CD4-positive, alpha-beta T cell treated with Interleukin-4 for 1 hour (primary cell): ENCODE measurements around the gene ATP23.

Source experiments
- DNase-seq, 2 donors: peaks; one replicate each; pipeline ENCODE4 v3.0.0-alpha.2; 2020 to 2022

The ATP23 gene

DNA sequence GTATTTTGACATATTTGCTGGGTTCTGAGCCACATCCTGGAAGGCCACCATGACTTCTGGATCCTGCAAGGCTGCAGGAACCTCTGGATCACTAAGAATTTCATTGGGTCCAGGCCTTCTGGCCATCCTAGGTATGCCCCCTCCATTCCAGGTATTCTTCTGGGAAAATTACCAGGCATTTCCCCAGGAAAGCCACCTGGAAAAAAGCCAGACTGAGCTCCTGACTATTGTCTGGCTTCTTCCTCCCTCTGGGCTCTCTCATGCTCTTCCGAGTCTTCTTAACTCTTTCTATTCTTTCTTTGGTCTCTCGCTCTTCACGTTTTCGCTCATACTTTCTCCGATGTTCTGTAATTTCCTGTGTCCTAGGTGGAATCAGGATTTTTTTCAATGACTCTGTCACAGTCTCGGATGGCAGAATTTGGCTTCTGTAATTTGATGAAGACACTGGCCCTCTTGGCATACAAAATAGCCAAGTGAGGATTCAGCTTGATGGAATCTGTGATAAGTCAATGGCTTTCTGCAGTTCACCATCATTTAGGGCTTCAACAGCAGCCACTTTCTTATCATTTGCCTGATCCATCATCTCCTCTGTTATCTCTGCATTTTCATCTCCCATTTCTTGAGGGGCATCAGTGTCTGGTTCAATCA lies 42.6 kb downstream of the ATP23 start:
- DNase-seq, result no peak

DNA sequence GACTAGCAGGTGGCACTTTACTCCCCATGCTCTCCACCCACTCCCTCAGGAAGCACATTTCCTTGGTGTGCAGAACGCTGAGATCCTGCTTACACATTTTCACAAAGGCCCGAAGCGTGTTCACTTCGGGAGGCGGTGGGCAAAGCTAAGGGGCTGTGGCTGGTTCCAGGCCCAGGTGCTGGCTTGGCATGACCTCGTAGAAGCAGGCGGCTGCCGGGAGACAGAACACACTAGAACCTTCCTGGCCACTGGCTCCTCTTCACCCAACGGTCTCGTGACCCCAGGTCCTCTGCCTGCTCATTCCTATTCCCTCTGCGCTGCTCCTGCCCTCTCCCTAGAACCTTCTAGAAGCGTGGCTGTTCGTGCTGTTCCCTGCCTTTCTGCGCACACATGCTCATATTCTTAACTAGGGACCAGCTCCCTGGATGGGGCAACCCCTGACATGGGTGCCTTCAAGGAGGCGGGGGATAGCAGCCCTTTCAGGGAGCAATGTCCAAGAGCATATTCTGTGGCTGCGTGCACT lies 43.3 kb downstream of the ATP23 start:
- DNase-seq, result no peak

DNA sequence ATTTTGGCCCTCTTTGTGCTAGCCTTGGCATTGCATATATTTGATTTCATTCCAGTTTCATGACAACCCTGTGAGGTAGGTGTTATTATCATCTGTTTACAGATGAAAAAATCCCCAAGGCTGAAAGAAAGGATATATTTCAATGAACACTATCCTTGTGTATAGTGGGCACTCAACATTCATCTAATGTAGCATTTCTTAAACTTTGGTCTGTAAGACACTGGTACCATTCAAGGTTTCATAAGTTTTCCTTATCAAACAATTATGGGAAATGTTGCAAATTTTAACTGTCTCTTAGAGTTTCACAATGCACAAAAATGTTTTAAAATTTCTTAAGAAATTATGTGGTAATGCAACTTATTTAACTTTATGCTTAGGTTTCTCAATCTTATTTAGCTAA lies 44.3 kb downstream of the ATP23 start:
- DNase-seq, result no peak

DNA sequence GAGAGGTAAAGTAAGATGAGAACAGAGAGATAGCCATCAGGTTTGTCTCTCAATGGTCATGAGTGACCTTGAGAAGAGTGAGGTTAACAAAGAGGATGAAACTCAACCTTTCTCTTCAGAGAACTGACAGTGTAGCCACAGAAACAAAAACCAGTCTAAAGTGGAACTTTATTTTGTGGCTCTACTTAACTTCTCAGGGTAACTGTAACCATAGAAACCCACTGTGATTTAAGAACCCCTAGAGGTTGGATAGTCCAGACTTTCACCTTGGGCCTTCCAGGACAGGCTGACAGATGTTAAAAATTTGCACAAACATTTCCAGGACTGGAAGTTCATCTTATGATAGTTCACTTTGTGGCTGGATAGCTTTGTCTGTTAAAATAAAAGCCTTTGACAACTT lies 48.5 kb downstream of the ATP23 start:
- no peak for DNase-seq

DNA sequence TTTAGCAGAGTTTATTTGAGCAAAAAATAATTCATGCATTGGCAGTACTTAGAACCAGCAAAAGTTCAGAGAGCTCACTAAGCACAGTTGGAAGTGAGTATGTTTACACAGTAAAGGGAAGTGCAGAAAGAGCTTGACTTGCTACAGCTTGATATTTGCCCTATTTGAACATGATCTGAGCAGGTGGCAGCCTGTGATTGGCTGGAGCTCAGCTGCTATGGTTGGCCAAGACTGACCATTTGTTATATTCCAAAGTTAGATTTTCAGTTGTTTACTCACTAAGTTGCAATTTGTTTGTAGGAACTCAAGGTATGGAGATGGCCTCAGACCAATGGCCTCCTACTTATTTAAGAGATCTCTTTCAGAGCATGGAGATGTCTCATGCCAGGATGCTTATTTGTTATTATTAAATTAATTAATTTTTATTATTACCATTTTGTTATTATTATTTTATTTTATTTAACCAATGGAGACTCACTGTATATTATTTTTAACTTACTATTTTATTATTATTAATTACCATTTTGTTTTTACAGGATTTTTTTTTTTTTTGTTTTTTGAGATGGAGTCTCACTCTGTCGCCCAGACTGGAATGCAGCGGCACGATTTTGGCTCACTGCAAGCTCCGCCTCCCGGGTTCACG lies 49.0 kb downstream of the ATP23 start:
- no peak for DNase-seq

DNA sequence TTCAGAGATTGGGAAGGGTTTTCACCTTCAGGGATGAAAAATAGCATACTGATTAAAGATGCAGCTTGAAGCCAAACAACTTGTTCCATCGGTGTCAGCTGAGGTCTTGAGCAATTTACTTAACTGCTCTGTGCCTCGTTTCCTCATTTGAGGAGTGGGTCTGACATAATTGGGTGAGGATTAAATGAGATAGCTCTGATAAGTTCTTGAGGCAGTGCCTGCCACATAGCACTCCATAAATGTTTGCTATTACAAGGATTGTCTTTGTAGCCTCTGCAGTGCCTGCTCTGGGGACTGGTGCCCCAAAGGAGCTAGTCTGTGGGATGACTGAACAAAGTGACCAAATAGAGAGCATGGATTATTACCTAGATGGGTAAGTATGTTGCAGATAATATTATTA lies 50.6 kb downstream of the ATP23 start:
- DNase-seq, result no peak

DNA sequence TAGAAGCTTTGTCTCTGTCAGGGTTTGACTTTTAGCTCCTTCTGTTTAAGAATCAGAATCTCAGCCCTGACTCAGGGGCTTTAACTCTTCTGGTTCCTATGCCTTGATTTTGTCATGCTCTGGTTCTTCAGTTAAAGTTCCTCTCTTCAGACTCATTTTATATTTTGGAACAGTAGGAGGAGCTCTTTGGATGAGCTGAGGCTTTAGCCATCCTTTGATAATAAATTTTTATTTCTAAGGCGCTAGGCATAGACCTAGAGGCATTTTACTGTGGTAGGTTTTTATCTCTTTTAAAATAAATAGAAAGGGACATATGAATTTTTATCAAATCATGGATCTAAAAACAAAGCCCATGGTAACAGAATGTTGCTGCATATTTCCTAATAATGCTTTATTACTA lies 51.7 kb downstream of the ATP23 start:
- no peak for DNase-seq

DNA sequence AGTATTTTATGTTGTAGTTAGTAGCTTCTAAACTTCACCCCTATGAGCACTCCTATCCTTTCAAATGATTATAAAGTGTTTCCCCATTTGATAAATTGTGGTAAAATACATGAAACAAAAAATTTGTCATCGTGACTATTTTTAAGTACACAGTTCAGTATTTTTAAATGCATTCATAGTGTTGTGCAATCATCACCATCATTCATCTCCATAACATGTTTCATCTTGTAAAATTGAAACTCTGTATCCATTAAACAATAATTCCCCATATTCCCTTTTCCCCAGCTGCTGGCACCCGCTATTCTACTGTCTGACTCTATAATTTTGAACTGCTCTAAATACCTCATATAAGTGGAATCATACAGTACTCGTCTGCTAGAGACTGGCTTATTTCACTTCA lies 52.5 kb downstream of the ATP23 start:
- no peak for DNase-seq

DNA sequence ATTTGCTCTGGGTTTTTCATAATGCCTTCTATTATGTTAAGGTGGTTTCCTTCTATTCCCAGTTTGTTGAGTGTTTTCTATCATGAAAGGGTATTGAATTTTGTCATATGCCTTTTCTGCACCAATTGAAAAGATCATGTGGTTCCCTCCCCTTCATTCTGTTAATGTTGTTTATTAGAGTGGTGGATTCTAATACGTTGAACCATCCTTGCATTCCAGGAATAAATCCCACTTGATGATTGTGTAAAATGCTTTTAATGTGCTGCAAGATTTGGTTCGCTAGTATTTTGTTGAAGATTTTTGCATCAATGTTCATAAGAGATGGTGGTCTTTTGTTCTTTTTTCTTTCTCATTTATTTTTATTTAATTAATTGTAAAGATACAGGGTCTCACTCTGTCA lies 55.2 kb downstream of the ATP23 start:
- no peak for DNase-seq

DNA sequence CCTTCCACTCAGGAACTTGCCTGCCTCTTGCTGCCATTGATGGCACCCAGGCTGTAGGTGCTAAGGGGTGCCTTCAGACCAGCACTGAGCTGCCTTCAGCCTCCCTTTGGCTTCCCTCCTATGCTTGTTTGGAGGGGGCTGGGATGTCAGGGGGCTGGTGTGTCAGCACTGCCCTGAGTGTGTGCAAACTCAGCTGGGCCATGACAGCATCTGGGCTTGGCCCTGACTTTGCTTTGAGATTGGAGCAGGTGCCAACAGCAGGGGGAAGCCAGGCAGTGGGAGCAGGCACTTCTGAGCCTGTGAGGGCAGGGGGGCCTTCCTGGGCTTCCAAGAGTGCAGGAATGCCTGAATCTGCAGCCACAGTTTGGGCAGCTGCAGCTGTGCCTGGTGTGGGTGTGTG lies 56.9 kb downstream of the ATP23 start:
- no peak for DNase-seq

DNA sequence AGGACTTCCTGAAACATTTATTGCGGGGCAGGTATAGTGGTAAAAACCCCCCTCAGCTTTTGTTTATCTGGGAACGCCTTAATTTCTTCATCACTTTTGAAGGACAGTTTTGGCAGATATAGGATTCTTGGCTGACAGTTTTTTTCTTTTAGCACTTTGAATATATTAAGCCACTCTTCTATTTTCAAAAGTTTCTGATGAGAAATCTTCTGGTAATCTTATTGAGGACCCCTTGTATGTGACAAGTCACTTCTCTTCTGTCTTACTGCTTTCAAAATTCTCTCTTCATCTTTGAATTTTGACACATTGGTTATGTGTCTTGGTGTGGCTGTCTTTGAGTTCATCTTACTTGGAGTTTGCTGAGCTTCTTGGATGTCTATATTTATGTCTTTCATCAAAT lies 59.1 kb downstream of the ATP23 start:
- DNase-seq, result no peak

DNA sequence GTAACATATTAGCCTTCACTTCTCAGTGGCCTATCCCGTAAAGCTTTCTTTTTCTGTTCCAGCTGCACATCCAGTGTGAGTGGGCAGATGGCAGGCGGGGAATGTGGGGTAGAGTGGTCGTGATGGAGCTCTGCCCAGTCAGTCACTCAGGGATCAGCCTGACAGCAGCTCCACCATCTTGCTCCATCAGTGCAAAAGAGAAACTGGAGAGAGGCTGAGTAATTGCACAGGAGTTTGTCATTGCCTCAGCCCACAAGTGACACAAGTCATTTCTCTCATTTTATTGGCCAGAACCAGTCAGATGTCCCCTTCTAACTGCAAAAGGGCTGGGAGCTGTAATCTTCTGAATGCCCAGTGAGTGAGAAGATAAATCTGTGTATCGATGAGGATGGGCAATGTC lies 66.5 kb downstream of the ATP23 start:
- DNase-seq, result no peak

DNA sequence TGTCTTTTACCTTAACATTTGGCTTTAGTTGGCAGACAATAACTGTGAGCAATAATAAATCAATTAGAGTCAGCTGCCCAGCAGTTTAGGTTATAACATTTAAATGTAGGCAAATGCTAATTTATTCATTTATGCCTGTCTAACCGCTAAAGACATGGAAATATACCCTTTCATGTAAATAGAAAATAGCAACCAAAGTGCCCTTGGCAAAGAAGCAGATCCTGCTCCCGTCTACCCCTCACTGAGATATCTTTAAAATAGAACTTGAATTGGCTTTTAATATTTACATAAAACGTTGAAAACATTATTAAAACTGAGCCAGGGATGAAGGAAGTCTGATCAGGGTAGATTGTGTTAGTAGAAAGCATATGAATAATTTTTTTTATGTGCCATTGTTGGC lies 67.3 kb downstream of the ATP23 start:
- DNase-seq, result no peak
